ENCODE results near the gene METTL26. TPM values are rescaled to one million over a fixed set of nuclear protein-coding genes. Genes with fewer than 3 reads are reported as not detected.
A peak's percentile ranks its signal among the peaks of the same experiment; 100 is the strongest.

METTL26 gene
- total RNA-seq, 1 donor: 51.8 TPM

GRCh38 chr16:662095-662494 lies 26.0 kb upstream of the METTL26 start:
- no peak overlapping the region for H3K4me3 ChIP-seq (ENCODE audit: low read depth, low read length)
- no peak for DNase-seq (ENCODE audit: low read depth)
- TF ChIP-seq, protein P1, sequence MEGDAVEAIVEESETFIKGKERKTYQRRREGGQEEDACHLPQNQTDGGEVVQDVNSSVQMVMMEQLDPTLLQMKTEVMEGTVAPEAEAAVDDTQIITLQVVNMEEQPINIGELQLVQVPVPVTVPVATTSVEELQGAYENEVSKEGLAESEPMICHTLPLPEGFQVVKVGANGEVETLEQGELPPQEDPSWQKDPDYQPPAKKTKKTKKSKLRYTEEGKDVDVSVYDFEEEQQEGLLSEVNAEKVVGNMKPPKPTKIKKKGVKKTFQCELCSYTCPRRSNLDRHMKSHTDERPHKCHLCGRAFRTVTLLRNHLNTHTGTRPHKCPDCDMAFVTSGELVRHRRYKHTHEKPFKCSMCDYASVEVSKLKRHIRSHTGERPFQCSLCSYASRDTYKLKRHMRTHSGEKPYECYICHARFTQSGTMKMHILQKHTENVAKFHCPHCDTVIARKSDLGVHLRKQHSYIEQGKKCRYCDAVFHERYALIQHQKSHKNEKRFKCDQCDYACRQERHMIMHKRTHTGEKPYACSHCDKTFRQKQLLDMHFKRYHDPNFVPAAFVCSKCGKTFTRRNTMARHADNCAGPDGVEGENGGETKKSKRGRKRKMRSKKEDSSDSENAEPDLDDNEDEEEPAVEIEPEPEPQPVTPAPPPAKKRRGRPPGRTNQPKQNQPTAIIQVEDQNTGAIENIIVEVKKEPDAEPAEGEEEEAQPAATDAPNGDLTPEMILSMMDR (IDR thresholded peaks at IDR 0.05; ENCODE audit: insufficient read depth, low read depth, low read length): no peak

DNA sequence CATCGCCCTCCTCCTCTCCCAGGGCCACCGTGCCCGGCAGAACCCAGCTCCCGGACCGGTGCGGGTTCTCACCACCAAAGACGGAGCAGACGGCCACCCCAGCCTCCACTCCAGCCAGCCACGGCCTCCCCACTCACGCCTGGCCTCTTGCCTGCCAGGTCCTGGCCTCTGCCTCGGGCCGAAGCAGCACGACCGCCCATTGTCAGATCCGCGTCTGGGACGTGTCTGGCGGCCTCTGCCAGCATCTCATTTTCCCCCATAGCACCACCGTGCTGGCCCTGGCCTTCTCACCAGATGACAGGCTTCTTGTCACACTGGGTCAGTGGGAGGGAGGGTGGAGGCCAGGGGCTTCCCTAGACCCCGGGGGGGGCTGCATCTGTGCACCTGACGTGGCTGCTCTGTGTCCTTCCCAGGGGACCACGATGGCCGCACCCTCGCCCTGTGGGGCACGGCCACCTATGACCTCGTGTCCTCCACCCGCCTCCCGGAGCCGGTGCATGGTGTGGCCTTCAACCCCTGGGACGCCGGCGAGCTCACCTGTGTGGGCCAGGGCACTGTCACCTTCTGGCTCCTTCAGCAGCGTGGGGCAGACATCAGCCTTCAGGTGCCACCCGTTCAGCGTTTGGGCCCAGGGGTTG lies 25.2 kb upstream of the METTL26 start:
- DNase-seq (ENCODE audit: low read depth): no peak
- TF ChIP-seq, protein P1 (IDR thresholded peaks at IDR 0.05; ENCODE audit: insufficient read depth, low read depth, low read length): no peak
- H3K4me3 ChIP-seq (ENCODE audit: low read depth, low read length): no peak overlapping the region

DNA sequence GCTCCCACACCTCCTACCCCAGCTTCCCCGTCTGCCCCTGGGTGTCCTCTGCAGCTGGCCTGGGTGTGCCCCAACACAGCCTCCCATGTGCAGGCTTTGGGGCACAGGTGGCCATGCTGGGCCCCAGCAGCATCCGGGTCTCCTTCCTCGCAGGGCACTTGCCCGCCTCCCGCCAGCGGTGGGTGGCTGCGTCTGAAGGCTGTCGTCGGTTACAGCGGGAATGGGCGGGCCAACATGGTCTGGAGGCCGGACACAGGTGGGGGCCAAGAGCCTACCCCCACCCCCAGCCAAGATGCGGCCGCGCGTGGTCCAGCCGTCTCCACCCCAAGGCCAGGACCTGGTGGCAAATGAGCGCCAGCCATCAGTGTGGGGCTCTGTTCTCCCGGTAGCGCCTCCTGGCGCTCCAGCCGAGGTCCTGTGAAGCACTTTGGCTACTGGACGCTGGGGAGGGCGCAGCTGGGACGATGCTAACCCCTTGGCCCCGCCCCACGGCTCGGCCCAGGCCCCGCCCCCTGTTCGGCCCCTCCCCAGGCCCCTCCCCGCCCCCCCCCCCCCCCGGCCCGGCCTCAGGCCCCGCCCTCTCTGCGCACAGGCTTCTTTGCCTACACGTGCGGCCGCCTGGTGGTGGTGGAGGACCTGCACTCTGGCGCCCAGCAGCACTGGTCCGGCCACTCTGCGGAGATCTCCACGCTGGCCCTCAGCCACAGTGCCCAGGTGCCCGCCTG lies 24.5 kb upstream of the METTL26 start:
- no peak overlapping the region for H3K4me3 ChIP-seq (ENCODE audit: low read depth, low read length)
- TF ChIP-seq, protein P1 (IDR thresholded peaks at IDR 0.05; ENCODE audit: insufficient read depth, low read depth, low read length): peak; percentile 45
- DNase-seq (ENCODE audit: low read depth): peak; percentile 78

- DNase-seq (ENCODE audit: low read depth): no peak
- no peak overlapping the region for H3K4me3 ChIP-seq (ENCODE audit: low read depth, low read length)
- TF ChIP-seq, protein P1 (IDR thresholded peaks at IDR 0.05; ENCODE audit: insufficient read depth, low read depth, low read length): no peak
Observed at GRCh38 chr16:660132-660458, 24.0 kb upstream of the METTL26 start.

DNA sequence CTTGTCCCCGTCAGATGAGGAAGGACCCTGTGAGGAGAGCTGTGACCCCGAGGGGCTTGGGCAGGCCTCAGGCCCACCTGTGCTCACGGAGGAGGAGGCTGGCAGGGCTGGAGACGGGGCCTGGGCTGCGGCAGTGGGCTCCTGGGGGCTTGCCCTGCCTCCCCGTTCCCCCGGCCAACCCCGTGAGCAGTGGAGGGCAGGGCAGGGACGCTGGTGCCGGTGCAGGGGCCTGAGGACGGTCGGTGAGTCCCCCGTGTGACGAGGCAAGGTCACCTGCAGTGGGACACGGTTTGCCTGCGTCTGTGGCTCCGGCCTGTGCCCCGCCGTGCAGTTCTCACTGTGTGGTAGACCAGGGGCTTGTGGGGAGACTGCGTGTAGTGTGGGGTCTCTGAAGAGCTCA lies 23.5 kb upstream of the METTL26 start:
- no peak overlapping the region for H3K4me3 ChIP-seq (ENCODE audit: low read depth, low read length)
- DNase-seq (ENCODE audit: low read depth): no peak
- TF ChIP-seq, protein P1 (IDR thresholded peaks at IDR 0.05; ENCODE audit: insufficient read depth, low read depth, low read length): no peak

DNA sequence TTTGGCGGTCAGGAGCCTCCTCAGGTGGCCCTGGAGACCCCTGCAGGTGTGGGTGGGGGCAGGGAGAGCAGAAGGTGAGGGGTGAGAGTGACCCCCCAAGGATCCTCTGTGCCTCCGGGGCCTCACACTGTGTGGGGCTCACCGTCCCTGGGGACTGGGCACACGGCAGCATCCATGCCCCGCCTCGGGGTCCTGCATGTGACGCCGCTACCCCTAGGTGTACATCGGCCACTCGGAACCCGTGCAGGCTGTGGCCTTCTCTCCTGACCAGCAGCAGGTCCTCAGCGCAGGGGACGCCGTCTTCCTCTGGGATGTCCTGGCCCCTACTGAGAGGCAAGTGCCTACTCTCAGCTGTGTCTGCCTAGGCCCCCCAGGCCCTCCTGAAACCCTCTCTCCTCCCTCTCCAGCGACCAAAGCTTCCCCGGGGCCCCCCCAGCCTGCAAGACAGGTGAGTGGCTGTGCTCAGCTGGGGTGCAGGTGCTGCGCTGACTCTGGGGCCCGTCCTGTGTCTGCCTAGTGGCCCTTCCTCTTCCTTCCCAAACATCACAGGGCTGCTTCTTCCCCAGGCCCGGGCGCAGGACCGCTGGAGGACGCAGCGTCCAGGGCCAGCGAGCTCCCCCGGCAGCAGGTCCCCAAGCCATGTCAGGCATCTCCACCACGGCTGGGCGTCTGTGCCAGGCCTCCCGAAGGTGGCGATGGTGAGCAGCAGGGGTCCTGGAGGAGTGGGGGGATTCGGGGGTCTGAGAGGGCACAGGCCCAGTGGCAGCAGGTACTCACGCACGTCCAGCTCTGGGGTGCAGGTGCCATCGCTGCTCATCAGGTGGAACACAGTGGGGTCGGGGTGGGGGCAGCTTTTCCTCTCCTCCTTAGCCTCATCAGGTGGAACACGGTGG lies 22.8 kb upstream of the METTL26 start:
- H3K4me3 ChIP-seq (ENCODE audit: low read depth, low read length): no peak overlapping the region
- TF ChIP-seq, protein P1 (IDR thresholded peaks at IDR 0.05; ENCODE audit: insufficient read depth, low read depth, low read length): no peak
- no peak for DNase-seq (ENCODE audit: low read depth)
